HepG2 (cell line): ENCODE measurements around the gene SKP1. TPM values are rescaled to one million over a fixed set of nuclear protein-coding genes. Genes with fewer than 3 reads are reported as not detected.

Experiments
- ATAC-seq: fragments of 200-7000 bp; cut with Tn5 transposase; 3 replicates; pipeline ENCODE4 v1.9.1; 2020; ENCODE audit warnings: mild to moderate bottlenecking, moderate library complexity
- BruUV-seq: library from RNA; stranded (reverse); fragments of 400-500 nt; replicated peaks from 2 replicates; lab custom pipeline; 2021; lab: Mats Ljungman, UMichigan
- CTCF ChIA-PET: fragments of 300-600 bp; formaldehyde crosslinking; extraction: SDS; loops from one replicate; lab custom pipeline; 2021; ENCODE audit warnings: low total read pairs, inconsistent platforms, low intra/inter-chr PET ratio; lab: Yijun Ruan, JAX
- POLR2A ChIA-PET: fragments of 350-600 bp; sonication (Branson Sonifier 250); formaldehyde crosslinking; loops from one replicate; lab custom pipeline; 2020; ENCODE audit warnings: antibody characterized with exemption, inconsistent platforms; lab: Yijun Ruan, JAX
- DNase-seq: peaks from one replicate; pipeline ENCODE4 v3.0.0-alpha.2; 2015; ENCODE audit warnings: low spot score
- FAIRE-seq: peaks from 3 replicates; lab custom pipeline; 2011; peaks lifted over from hg19 to GRCh38; lab: Jason Lieb, UNC
- H2AFZ ChIP-seq: one replicate; pipeline ENCODE4 v1.6.1; 2011; ENCODE audit warnings: low read length, inconsistent platforms
- H3K27ac ChIP-seq: fragments of 300-600 bp; 3 replicates; pipeline ENCODE4 v1.8.0; 2011; ENCODE audit warnings: mixed run types, mild to moderate bottlenecking, mixed read lengths, low read length, inconsistent platforms; ENCODE audit not compliant: insufficient read depth; ENCODE audit errors: extremely low read length
- H3K27me3 ChIP-seq, 2 experiments: fragments of 200-600 bp in 1 of 2; 2 replicates in 1 of 2; 3 replicates in 1 of 2; pipeline versions ENCODE4 v1.6.0 to v1.8.0; 2011; ENCODE audit warnings: low read length in 2 of 2, mild to moderate bottlenecking in 2 of 2, moderate library complexity in 2 of 2, inconsistent platforms in 1 of 2; ENCODE audit not compliant: insufficient read depth in 2 of 2, control insufficient read depth in 1 of 2
- H3K36me3 ChIP-seq, 2 experiments: fragments of 200-600 bp in 1 of 2; replicated peaks in 1 of 2; 2 replicates in 1 of 2; 3 replicates in 1 of 2; pipeline versions ENCODE4 v1.5.1 to v1.8.0; 2011; ENCODE audit warnings: low read length in 2 of 2, inconsistent platforms in 1 of 2; ENCODE audit not compliant: insufficient read depth in 2 of 2, control insufficient read depth in 1 of 2
- H3K4me1 ChIP-seq: 2 replicates; pipeline ENCODE4 v1.5.1; 2012; ENCODE audit warnings: low read length, inconsistent platforms; ENCODE audit not compliant: insufficient read depth
- H3K4me2 ChIP-seq: 2 replicates; pipeline ENCODE4 v1.6.0; 2011; ENCODE audit warnings: low read depth, low read length, inconsistent platforms
- H3K4me3 ChIP-seq, 3 experiments: fragments of 200-600 bp in 1 of 3; sonication (generic), shearing (Covaris generic) in 1 of 3; replicated peaks in 1 of 3; 2 replicates each; pipeline ENCODE4 v1.5.1; 2011 to 2016; ENCODE audit warnings: low read length in 3 of 3, inconsistent platforms in 2 of 3, low read depth in 2 of 3, mild to moderate bottlenecking in 2 of 3, control low read depth in 1 of 3, mixed read lengths in 1 of 3; ENCODE audit not compliant: insufficient read depth in 1 of 3
- H3K79me2 ChIP-seq: one replicate; pipeline ENCODE4 v1.6.1; 2011; ENCODE audit warnings: low read length, inconsistent platforms; ENCODE audit not compliant: insufficient read depth
- H3K9ac ChIP-seq: 2 replicates; pipeline ENCODE4 v1.6.0; 2011; ENCODE audit warnings: mild to moderate bottlenecking, low read depth, low read length, inconsistent platforms; ENCODE audit not compliant: insufficient read depth
- H3K9me3 ChIP-seq: 2 replicates; pipeline ENCODE4 v1.5.1; 2012; ENCODE audit warnings: mild to moderate bottlenecking, low read length
- H4K20me1 ChIP-seq: 2 replicates; pipeline ENCODE4 v1.6.0; 2011; ENCODE audit warnings: inconsistent platforms, mild to moderate bottlenecking, low read length, moderate library complexity; ENCODE audit not compliant: insufficient read depth
- HMG20B ChIP-seq: conservative IDR thresholded peaks from 2 replicates; pipeline ENCODE4 v1.6.1; 2016; ENCODE audit warnings: missing genetic modification reagents, missing compliant biosample characterization
- JDP2 ChIP-seq: sonication (generic); formaldehyde crosslinking; IDR thresholded peaks from 2 replicates; pipeline ENCODE4 v1.8.1; 2022; ENCODE audit warnings: missing genetic modification reagents, borderline replicate concordance
- ZNF292 ChIP-seq: sonication (generic); formaldehyde crosslinking; IDR thresholded peaks from 2 replicates; pipeline ENCODE4 v1.8.1; 2022; ENCODE audit warnings: mild to moderate bottlenecking, low read depth, missing genetic modification reagents, borderline replicate concordance
- ZNF33B ChIP-seq: sonication (generic); formaldehyde crosslinking; IDR thresholded peaks from 2 replicates; pipeline ENCODE4 v1.5.1; 2020; ENCODE audit warnings: mild to moderate bottlenecking, missing genetic modification reagents
- ZNF605 ChIP-seq: sonication (generic); formaldehyde crosslinking; IDR thresholded peaks from 2 replicates; pipeline ENCODE4 v1.8.0; 2022; ENCODE audit warnings: mild to moderate bottlenecking, missing genetic modification reagents
- ZNF839 ChIP-seq: sonication (generic); formaldehyde crosslinking; IDR thresholded peaks from 2 replicates; pipeline ENCODE4 v1.4.0; 2020; ENCODE audit warnings: missing genetic modification reagents, mild to moderate bottlenecking, borderline replicate concordance
- WGBS: methylation state at CpG from one replicate; pipeline ENCODE4 v1.1.6; 2017; ENCODE audit warnings: low lambda C conversion rate; 5-methylcytosine and 5-hydroxymethylcytosine counted together
- in situ Hi-C: cut with HindIII; loops from 2 replicates; pipeline ENCODE4 v1.10.0; 2017; ENCODE audit warnings: low pct_unique_long_range_greater_than_20kb; ENCODE audit not compliant: extremely low pct_ligation_motif_present
- intact Hi-C: fragments of 100-400 bp; cut with micrococcal nuclease; formaldehyde crosslinking; loops from one replicate; pipeline ENCODE4 v1.10.0; 2022; ENCODE audit not compliant: unreplicated experiment
- polyA plus RNA-seq, 8 experiments: library from polyadenylated mRNA; depleted of rRNA in 3 of 8; stranded (reverse) in 7 of 8; unstranded in 1 of 8; fragments of >200 nt; fragmentation: Illumina TruSeq in 4 of 8; extraction: Trizol in 4 of 8; gene quantifications; 2 replicates each; pipeline versions ENCODE4 v1.2.1 to v1.2.3, GENCODE V29; 2011 to 2016; ENCODE audit warnings: low read depth in 4 of 8, missing spikeins in 1 of 8, mixed read lengths in 1 of 8; ENCODE audit not compliant: insufficient read depth in 1 of 8
- total RNA-seq, 5 experiments: library from RNA; depleted of rRNA; stranded (reverse); fragments of >200 nt; fragmentation: Illumina TruSeq; extraction: Trizol; gene quantifications; 2 replicates each; pipeline ENCODE4 v1.2.3, GENCODE V29; 2016; ENCODE audit warnings: low read depth in 1 of 5
- TF ChIP-seq, protein P1 (sequence below): sonication (generic); formaldehyde crosslinking; conservative IDR thresholded peaks from 2 replicates; pipeline ENCODE4 v1.4.0; 2020; ENCODE audit warnings: missing genetic modification reagents

SKP1 gene
- total and polyA plus RNA-seq, 2 of the 13 experiments (the other 11 are each of a cell fraction or from before 2014, with no cell fraction given) = 134 to 340 TPM

DNA sequence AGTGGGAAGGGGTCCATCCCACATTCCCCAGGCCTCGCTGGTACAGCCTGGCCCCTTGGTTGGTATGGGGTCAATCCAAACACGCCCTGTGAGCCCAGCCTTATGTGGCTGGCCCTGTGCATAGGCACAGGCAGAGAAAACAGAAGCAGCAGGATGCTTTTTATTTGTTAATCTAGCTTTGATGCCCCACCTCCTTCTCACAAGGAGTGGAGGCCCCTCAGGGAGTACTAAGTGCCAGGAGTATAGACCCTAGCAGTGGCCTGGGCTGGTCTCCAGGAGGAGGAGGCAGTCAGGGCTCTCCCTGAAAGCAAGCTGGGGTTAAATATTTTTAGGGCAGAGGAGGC, 76.8 kb downstream of the SKP1 start:
- CTCF ChIA-PET = interaction anchor here (1.0 to 2.3 kb wide), 3 partner anchors 40 to 61 kb away, joined by 3 to 12 read pairs (median 4); no protein-coding TSS in a partner anchor
- intact Hi-C loops = loop anchor here (2.0 kb wide), 3 partner anchors 29 to 61 kb away; no protein-coding TSS in a partner anchor
- in situ Hi-C loops = loop anchor here (5.0 kb wide), 1 partner anchor 58 kb away; no protein-coding TSS in a partner anchor
- H2AFZ ChIP-seq = no peak overlapping the region
- DNase-seq (no peak), FAIRE-seq (no peak), ATAC-seq (no peak)
- 17% methylated on average over 2 of the region's 2 CpGs for WGBS
- H3K9me3 ChIP-seq = no peaks in the 10 kb centered on the region
- no peaks in the 10 kb centered on the region for H3K36me3 ChIP-seq
- no peak for TF ChIP-seq ZNF839 (CRISPR knock-in tag)
- TF ChIP-seq, protein P1, sequence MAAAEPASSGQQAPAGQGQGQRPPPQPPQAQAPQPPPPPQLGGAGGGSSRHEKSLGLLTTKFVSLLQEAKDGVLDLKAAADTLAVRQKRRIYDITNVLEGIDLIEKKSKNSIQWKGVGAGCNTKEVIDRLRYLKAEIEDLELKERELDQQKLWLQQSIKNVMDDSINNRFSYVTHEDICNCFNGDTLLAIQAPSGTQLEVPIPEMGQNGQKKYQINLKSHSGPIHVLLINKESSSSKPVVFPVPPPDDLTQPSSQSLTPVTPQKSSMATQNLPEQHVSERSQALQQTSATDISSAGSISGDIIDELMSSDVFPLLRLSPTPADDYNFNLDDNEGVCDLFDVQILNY = no peak
- TF ChIP-seq ZNF605 (CRISPR knock-in tag) = 0 out of 2 replicates have a peak, but pooled peaks have one; percentile 37
- no peak for TF ChIP-seq JDP2 (CRISPR knock-in tag)
- TF ChIP-seq ZNF292 (CRISPR knock-in tag) = no peak
- 0 out of 2 replicates have a peak, but pooled peaks have one; percentile 24 for TF ChIP-seq ZNF33B (CRISPR knock-in tag)
- TF ChIP-seq HMG20B = no peak
- BruUV-seq = no TSS peak
- H3K27me3 ChIP-seq = peaks cover 0 to 1% of the 10 kb centered on the region in 2 experiments; a peak in 1 of 5 replicates
- peak overlapping the region; percentile 75; the same call in 1 of the 2 replicates for H3K9ac ChIP-seq
- H3K79me2 ChIP-seq = no peaks in the 10 kb centered on the region
- POLR2A ChIA-PET = interaction anchor here (0.7 to 5.0 kb wide), 27 partner anchors 9 to 130 kb away, joined by 3 to 70 read pairs (median 8); partner anchors contain the start of genes PPP2CA, TCF7 and VDAC1
- H3K4me2 ChIP-seq = peak overlapping the region; percentile 89
- H4K20me1 ChIP-seq = no peaks in the 10 kb centered on the region
- H3K27ac ChIP-seq = peak overlapping the region; percentile 90
- H3K4me3 ChIP-seq = peak overlapping the region in 2 of 3 experiments; percentile 54 to 66; a peak in 3 of 6 replicates
- H3K4me1 ChIP-seq = peaks cover 94% of the 10 kb centered on the region
